OCI-LY1 (cell line): ENCODE data around the gene CALHM4.
A peak's percentile ranks its signal among the peaks of the same experiment; 100 is the strongest.

ENCODE experiments used
- CTCF ChIP-seq: fragments of 200-600 bp; sonication (generic), shearing (Covaris generic); IDR thresholded peaks from 2 replicates; pipeline ENCODE4 v1.5.1; 2017; ENCODE audit warnings: mild to moderate bottlenecking, antibody characterized with exemption, low read length, moderate library complexity, mixed read lengths
- EZH2 ChIP-seq: fragments of 200-600 bp; sonication (generic), shearing (Covaris generic); IDR thresholded peaks from 2 replicates; pipeline ENCODE4 v1.8.0; 2017; ENCODE audit warnings: borderline replicate concordance, mixed run types, mild to moderate bottlenecking, antibody characterized with exemption, low read length, moderate library complexity, mixed read lengths

GRCh38 chr6:116570856-116571682 lies 17.5 kb downstream of the CALHM4 start, which contains the start of gene RWDD1:
- TF ChIP-seq CTCF (0 out of 2 replicates have a peak, but pooled peaks have one; percentile 13), EZH2 (no peak)
